Heart right ventricle (tissue), 16 donors: Measurements from ENCODE around the gene ERICH2. TPM values are rescaled to one million over a fixed set of nuclear protein-coding genes. Genes with fewer than 3 reads are reported as not detected.

Experiments used
- ATAC-seq, 8 donors: fragments of 200-7000 bp; cut with Tn5 transposase; one replicate each; pipeline ENCODE4 v1.9.1; 2020; ENCODE audit warnings: mild to moderate bottlenecking in 8 of 8, moderate library complexity in 8 of 8, moderate number of reproducible peaks in 1 of 8
- DNase-seq, 2 donors: peaks; one replicate each; pipeline ENCODE4 v3.0.0-alpha.2; 2020
- H3K27ac ChIP-seq, 10 donors: fragments of 200-600 bp; sonication (generic) in 2 of 10; one replicate each; pipeline versions ENCODE4 v1.5.0 to v1.8.0; 2020 to 2022; ENCODE audit warnings: mild to moderate bottlenecking in 3 of 10
- H3K27me3 ChIP-seq, 7 donors: fragments of 200-600 bp; one replicate each; pipeline ENCODE4 v1.8.0; 2021 to 2022; ENCODE audit warnings: mild to moderate bottlenecking in 2 of 7
- H3K36me3 ChIP-seq, 9 donors: fragments of 200-600 bp; sonication (generic) in 1 of 9; one replicate each; pipeline versions ENCODE4 v1.5.0 to v1.8.0; 2020 to 2022; ENCODE audit warnings: mild to moderate bottlenecking in 2 of 9
- H3K4me1 ChIP-seq, 9 donors: fragments of 200-600 bp; sonication (generic) in 1 of 9; one replicate each; pipeline versions ENCODE4 v1.5.0 to v1.8.0; 2020 to 2022; ENCODE audit warnings: mild to moderate bottlenecking in 4 of 9
- H3K4me3 ChIP-seq, 10 donors: fragments of 200-600 bp; sonication (generic) in 2 of 10; one replicate each; pipeline versions ENCODE4 v1.5.0 to v1.8.0; 2020 to 2022; ENCODE audit warnings: mild to moderate bottlenecking in 7 of 10, moderate library complexity in 2 of 10
- H3K9me3 ChIP-seq, 11 donors: fragments of 200-600 bp in 10 of 11; sonication (generic) in 2 of 11; one replicate each; pipeline versions ENCODE4 v1.5.0 to v1.8.0; 2013 to 2022; ENCODE audit warnings: mild to moderate bottlenecking in 2 of 11, control low read depth in 1 of 11, moderate library complexity in 1 of 11
- WGBS, 2 donors: extraction: QIAGEN DNeasy Blood & Tissue Kit; methylation state at CpG; one replicate each; pipeline ENCODE4 v1.1.7; 2013; ENCODE audit warnings: inconsistent platforms in 1 of 2; 5-methylcytosine and 5-hydroxymethylcytosine counted together
- intact Hi-C, 10 donors: fragments of 100-400 bp; cut with DNase I; formaldehyde crosslinking; loops; one replicate each; pipeline versions ENCODE4 v1.11.1 to v1.14.2; 2022
- polyA plus RNA-seq, 2 donors: library from polyadenylated mRNA; stranded (reverse); fragments of 200-250 nt; gene quantifications; one replicate each; pipeline ENCODE4 v1.2.3, GENCODE V29; 2013
- total RNA-seq, 10 donors: library from RNA; stranded (reverse); fragmentation: NEBNext Ultra II Directional in 3 of 10; extraction: Animal tissue kit (Norgen Biotek cat#: 25700) in 3 of 10; gene quantifications; one replicate each; pipeline versions ENCODE4 v1.2.1 to v1.2.4, GENCODE V29; 2021 to 2023
- TF ChIP-seq, protein P1 (sequence below), 9 donors: fragments of 200-600 bp; sonication (generic) in 2 of 9; IDR thresholded peaks; one replicate each; pipeline versions ENCODE4 v1.5.0 to v1.8.0; 2021 to 2022; ENCODE audit warnings: antibody characterized with exemption in 9 of 9, mild to moderate bottlenecking in 5 of 9, moderate library complexity in 1 of 9
- donor health status: Arrhythmogenic right ventricular cardiomyopathy.
- donor health status: ischemic (EF 13 %, LVEDD 7.1; RV severe dilation, severe dysfunction).
- donor health status: healthy with polysubstance abuse.
- donor health status: DM: no; HTN: yes; CAD: no.
- donor health status: DM: no; HTN: no; CAD: no.
- donor health status: ischemic (EF 25% LVEDD 6.9; RV normal size, moderate dysfunction).
- donor health status: ischemic (EF 25% LVEDD 5.7; RV mildly dilated, moderate dysfunction).
- donor health status: healthy.
- donor health status: DM: yes; HTN: yes; CAD: no.
- donor health status: Ischemic cardiomyopathy.
- donor health status: ischemic (EF 35%, LVEDD 5.7; RV mildly dilated, moderate dysfunction).
- donor health status: nonischemic (EF 11% LVEDD 7.7; RV severe dilation, severe dysfunction).
- donor health status: DM: yes; HTN: yes; CAD: no.
- donor health status: PGD.
- donor health status: ischemic (EF 29% LVEDD 5.4; RV normal size, mild dysfunction).
- donor health status: nonischemic (EF 23%, LVEDD 6.1; RV moderate dilation, normal function).

The ERICH2 gene
- total and polyA plus RNA-seq, 12 donors = 0.45 to 2.3 (median 1.3) TPM

DNA sequence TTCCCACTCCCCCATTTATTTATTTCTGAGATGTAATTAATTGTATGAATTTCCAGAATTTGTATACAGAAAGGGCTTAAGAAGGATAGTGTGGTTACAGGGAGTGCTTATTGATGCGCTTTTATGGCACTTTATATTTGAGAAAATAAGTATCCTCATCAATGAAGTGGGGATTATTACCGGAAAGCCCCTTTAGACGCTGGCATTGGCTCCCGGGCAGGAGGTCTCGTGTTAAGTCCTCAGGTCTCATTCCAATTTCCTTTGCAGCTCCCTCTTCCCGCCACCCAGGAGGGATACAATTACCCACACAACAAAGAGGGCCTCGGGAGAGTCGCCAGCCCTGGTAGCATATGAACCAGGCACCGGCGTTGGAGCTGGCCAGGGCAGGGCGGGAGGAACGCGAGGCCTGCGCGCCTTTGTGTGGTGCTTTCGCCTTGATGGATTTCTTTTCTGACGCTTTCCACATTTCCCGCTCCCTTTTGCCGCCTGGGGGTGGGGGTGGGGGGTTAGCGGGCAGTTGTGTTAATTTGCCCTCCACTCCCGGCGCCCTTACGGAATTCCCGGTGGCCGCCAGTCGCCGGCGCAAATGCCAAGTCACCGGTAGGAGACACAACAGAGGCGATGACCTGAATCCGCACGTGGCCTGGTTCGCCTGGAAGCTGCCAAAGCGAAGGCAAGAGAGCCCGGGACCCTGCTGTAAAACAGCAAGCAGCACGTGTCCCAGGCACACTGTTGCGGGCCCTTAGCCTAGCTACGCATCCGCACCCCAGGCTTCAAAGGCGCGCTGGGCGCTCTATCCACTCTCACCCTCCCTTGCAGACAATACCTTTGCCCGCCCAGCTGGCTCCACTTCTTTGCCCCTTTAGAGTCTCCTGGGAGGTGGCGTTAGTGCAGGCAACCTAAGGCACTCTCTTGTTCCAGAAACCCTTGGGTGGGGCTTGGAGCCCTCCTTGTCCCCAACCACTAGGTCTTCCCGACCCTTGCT is 49.8 kb downstream of the ERICH2 start:
- H3K27me3 ChIP-seq = peaks cover 46 to 100% (median 99%) of the 10 kb centered on the region in 7 donors
- WGBS, 2 donors = 8 to 12% methylated on average over 45 of the region's 45 CpGs
- DNase-seq = no peak
- no peaks in the 10 kb centered on the region for H3K36me3 ChIP-seq
- peak overlapping the region in 8 of 10 donors; percentile 11 to 50 (median 28) for H3K4me3 ChIP-seq
- intact Hi-C loops = loop anchor here in 9 of 10 donors (5.0 to 10.0 kb wide), 6 partner anchors 105 to 875 kb away; partner anchors contain the start of gene SP5 (in 1 of the 9)
- H3K4me1 ChIP-seq = peaks cover 43 to 88% (median 76%) of the 10 kb centered on the region in 9 donors
- no peaks in the 10 kb centered on the region for H3K9me3 ChIP-seq
- TF ChIP-seq, protein P1, sequence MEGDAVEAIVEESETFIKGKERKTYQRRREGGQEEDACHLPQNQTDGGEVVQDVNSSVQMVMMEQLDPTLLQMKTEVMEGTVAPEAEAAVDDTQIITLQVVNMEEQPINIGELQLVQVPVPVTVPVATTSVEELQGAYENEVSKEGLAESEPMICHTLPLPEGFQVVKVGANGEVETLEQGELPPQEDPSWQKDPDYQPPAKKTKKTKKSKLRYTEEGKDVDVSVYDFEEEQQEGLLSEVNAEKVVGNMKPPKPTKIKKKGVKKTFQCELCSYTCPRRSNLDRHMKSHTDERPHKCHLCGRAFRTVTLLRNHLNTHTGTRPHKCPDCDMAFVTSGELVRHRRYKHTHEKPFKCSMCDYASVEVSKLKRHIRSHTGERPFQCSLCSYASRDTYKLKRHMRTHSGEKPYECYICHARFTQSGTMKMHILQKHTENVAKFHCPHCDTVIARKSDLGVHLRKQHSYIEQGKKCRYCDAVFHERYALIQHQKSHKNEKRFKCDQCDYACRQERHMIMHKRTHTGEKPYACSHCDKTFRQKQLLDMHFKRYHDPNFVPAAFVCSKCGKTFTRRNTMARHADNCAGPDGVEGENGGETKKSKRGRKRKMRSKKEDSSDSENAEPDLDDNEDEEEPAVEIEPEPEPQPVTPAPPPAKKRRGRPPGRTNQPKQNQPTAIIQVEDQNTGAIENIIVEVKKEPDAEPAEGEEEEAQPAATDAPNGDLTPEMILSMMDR (IDR thresholded peaks at IDR 0.05) = no peak
- no peak for ATAC-seq
- no peak overlapping the region for H3K27ac ChIP-seq

DNA sequence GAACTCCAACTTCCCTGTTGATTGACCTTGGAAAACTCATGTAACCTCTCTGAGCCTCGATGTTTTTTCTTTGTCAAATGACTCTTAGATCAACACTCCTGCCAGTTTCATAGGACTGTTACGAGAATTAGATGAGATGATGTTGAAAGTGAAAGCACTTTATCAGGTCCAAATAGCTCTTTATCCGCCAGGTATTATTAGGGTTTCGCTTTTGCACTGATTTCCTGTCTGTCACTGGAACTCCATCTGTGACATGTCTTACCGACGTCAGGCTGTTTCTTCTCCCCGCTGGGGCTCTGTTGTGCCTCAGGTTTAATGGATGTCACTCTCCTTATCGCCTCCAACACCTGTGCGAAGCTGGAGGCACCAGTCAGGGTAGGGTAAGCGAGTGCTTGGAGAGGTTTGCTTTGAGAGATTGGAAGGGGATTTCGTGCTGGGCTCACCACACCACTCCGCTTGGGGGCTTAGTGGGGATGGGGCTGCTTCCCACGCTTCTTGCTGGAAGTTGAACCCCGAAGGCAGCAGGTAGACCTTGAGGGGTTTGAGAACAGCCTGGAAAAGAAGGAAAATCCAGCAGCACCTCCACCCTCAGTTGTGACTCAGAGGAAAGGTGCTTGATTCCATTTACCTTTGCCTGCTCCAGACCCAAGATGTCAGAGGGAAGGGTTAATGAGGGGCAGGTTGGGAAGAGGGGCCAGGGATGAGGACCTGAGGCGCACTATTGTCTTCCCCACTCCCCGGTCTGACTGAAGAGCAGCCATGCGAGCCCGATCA is 50.8 kb downstream of the ERICH2 start:
- TF ChIP-seq, protein P1 (IDR thresholded peaks at IDR 0.05) = no peak
- 14 to 16% methylated on average over 18 of the region's 18 CpGs for WGBS, 2 donors
- peaks cover 38 to 78% (median 69%) of the 10 kb centered on the region in 9 donors for H3K4me1 ChIP-seq
- no peaks in the 10 kb centered on the region for H3K9me3 ChIP-seq
- DNase-seq (no peak), ATAC-seq (no peak)
- H3K27ac ChIP-seq = no peak overlapping the region
- intact Hi-C loops = no loop called here
- peaks cover 39 to 100% (median 96%) of the 10 kb centered on the region in 7 donors for H3K27me3 ChIP-seq
- no peaks in the 10 kb centered on the region for H3K36me3 ChIP-seq
- H3K4me3 ChIP-seq = peak overlapping the region in 8 of 10 donors; percentile 11 to 50 (median 42)

DNA sequence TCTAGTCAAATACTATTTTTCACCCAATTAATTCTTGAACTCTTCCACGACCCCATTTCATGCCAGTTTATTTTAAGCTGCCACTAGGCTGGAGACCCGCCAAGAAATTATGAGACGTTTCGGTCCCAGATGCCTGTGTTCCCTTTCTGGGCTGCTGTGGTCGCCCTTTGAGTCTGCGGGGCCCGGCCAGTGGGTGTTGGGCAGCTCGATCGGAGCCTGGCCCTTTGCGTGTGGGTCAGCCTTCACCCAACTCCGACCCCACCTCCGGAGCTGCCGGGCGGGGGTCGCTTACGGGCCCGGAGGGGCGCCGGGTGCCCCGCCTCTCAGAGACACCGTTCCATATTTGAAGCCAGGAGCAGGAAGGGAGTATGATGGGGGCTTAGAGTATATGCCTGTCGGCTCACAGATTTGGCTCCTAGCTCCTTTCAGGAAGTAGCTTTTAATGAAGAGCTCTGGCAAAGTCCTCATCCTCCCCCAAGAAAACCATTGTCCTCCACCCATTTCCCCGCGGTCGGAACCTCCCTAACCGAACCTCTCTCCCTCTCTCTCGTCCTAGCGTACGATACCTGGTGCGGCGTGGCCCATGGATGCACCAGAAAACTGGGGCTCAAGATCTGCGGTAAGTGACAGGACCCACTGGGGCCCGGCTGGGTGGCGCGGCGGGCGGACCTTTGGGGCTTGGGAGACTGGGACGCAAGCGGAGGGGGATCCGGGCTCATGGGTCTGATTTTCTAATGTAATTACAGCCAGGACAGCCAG is 51.5 kb downstream of the ERICH2 start:
- peak overlapping the region in 8 of 10 donors; percentile 19 to 50 (median 42) for H3K4me3 ChIP-seq
- WGBS, 2 donors = 2 to 7% methylated on average over 40 of the region's 40 CpGs
- ATAC-seq (no peak), DNase-seq (no peak)
- peaks cover 33 to 100% (median 96%) of the 10 kb centered on the region in 7 donors for H3K27me3 ChIP-seq
- no peak overlapping the region for H3K27ac ChIP-seq
- intact Hi-C loops = no loop called here
- H3K9me3 ChIP-seq = no peaks in the 10 kb centered on the region
- peaks cover 33 to 71% (median 62%) of the 10 kb centered on the region in 9 donors for H3K4me1 ChIP-seq
- H3K36me3 ChIP-seq = no peaks in the 10 kb centered on the region
- TF ChIP-seq, protein P1 (IDR thresholded peaks at IDR 0.05) = no peak
